ENCODE results near the gene IQSEC2. TPM values are rescaled to one million over a fixed set of nuclear protein-coding genes. Genes with fewer than 3 reads are reported as not detected.
A peak's percentile ranks its signal among the peaks of the same experiment; 100 is the strongest.

The IQSEC2 gene
- total RNA-seq, 1 experiment from 2014 or later, result 19.8 TPM

DNA sequence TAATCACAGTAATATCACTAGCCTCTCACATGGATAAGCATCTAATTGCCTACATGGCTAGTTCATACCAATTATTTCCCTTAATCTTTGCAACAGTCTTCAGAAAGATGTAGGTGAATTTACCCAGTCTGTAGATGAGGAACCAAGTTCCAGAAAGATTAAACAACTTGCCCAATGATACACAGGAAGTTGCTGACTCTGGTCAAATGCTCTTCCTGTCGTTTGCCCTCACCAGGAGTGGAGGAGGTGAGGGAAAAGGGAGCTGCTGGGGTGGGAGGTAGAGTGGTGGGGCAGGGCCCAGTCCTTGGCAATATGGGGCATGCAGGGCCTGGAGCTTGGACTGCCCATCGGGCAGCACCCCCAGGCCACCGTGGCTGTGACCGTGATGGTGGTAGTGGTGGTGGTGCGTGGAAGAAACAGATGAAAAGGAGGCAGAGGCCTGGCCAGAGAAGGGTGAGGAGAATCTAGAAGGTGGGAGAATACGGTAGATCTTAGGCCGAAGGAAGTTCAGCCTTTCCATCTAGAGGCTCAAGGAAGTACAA lies 54.1 kb downstream of the IQSEC2 start:
- no TSS peak for BruUV-seq (replicated peaks)
- Mint-ChIP-seq H3K27ac (ENCODE audit: low read depth, unreplicated experiment) (no peak overlapping the region), H3K4me1 (ENCODE audit: insufficient read depth, unreplicated experiment) (peaks cover 20% of the 10 kb centered on the region), H3K27me3 (ENCODE audit: insufficient read depth, unreplicated experiment) (peaks cover 24% of the 10 kb centered on the region), H3K36me3 (ENCODE audit: insufficient read depth, unreplicated experiment) (peaks cover 15% of the 10 kb centered on the region), H3K4me3 (ENCODE audit: unreplicated experiment) (no peak overlapping the region), H3K9me3 (ENCODE audit: unreplicated experiment) (no peaks in the 10 kb centered on the region)
- TF ChIP-seq, protein P1, sequence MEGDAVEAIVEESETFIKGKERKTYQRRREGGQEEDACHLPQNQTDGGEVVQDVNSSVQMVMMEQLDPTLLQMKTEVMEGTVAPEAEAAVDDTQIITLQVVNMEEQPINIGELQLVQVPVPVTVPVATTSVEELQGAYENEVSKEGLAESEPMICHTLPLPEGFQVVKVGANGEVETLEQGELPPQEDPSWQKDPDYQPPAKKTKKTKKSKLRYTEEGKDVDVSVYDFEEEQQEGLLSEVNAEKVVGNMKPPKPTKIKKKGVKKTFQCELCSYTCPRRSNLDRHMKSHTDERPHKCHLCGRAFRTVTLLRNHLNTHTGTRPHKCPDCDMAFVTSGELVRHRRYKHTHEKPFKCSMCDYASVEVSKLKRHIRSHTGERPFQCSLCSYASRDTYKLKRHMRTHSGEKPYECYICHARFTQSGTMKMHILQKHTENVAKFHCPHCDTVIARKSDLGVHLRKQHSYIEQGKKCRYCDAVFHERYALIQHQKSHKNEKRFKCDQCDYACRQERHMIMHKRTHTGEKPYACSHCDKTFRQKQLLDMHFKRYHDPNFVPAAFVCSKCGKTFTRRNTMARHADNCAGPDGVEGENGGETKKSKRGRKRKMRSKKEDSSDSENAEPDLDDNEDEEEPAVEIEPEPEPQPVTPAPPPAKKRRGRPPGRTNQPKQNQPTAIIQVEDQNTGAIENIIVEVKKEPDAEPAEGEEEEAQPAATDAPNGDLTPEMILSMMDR (IDR thresholded peaks at IDR 0.05; ENCODE audit: unreplicated experiment), result no peak
- POLR2A ChIA-PET, result interaction anchor here (1.0 kb wide), 1 partner anchor 26 kb away, joined by 5 read pairs; no protein-coding TSS in a partner anchor
- CTCF ChIA-PET, result interaction anchor here (0.6 to 1.6 kb wide), 4 partner anchors 17 to 254 kb away, joined by 3 to 5 read pairs (median 4); no protein-coding TSS in a partner anchor
- DNase-seq (ENCODE audit: unreplicated experiment), result no peak
- intact Hi-C loops (cut with micrococcal nuclease), result no loop called here

DNA sequence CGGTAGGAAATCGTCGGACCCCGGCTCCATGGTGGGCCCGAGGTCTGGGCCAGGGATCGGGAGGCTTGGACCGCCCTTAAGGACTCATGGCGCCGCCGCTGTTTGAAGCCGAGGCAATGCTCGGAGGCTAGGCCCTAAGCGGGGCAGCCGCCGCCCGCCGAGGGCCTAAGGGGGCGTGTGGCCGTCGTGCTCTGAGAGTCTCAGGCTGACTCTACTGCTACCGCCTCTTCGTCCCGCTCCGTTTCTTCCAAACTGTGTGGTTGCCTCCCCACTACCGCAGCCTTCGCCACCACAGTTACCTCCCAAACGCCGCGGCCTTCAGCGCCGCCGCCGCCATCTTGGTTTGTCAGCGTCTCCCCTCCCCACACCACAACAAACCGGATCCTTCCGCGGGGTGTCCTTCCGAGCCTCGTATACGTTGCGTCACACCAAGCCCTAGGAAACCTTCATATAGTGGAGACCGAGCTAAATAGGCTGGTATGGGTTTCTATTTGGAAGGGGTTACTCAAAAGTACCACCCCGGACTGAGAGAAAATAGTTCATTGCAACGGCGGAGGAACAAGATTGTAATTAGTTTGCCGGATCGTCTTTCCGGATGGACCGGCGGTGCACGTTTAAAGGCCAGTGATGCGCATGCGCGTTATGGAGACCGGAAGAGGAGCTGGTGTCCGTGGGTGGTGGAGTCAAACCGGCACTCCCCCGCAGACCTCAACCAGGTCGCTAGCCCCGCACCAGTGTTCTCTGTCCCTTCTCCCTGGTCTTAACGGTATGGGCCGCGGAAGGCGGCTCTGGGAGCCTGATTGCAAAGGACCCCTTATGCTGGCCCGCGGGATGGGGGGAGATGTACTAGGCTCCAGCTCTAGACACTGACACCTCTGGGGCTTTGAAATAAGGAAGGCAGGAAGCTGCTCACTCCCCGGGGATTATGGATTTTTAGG lies 56.3 kb downstream of the IQSEC2 start, which contains the start of gene KDM5C:
Gene KDM5C (minus strand): TSS at position 348 of the 938 bp plus-strand sequence. CDS start 318 bp downstream, at position 30.
- CTCF ChIA-PET, result interaction anchor here (0.6 to 1.9 kb wide), 4 partner anchors 34 to 293 kb away, joined by 3 to 12 read pairs (median 4); no protein-coding TSS in a partner anchor
- peaks cover 21% of the 10 kb centered on the region for H3K36me3 Mint-ChIP-seq (ENCODE audit: insufficient read depth, unreplicated experiment)
- intact Hi-C loops (cut with micrococcal nuclease), result loop anchor here (1.0 to 5.0 kb wide), 3 partner anchors 38 to 153 kb away; no protein-coding TSS in a partner anchor

DNA sequence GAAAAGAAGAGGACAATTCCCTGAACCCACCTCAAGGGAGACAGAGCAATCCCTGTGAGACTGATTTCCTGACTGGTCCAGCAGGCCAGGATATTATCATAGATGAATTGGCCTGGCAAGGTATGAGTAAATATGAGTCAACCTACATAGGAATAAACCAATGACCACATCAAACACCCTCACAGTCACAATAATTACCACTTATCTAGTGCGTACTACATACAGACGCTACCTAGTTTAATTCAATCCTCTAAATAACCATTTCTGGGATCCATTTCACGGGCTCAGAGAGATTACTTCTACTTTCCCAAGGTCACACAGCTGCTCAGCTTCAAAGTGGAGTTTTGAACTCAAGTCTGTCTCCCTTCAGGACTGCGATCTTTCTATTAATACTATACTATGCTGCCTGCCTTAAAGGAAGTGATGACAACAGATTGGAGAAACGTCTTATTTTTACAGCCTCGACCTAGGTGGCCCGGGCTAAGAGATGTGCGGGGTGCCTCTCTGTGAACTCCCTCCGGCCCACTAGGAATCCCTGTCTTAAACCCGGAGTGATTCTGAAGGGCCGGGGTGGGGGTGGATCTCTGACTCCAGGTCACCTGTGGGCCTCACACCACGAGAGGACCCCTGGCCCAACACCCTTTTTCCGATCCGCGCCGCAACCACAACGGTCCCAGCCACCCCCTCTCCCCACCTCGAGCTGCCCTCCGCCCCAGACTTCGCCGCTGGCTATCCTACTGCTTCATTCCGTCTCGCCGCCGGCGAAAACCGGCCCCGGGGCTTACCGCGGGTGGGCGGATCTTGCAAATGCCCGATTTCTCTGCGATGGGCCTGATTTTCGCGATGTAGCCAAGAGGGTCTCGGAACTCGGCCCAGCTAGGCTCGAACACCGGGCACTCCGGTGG lies 57.2 kb downstream of the IQSEC2 start:
- TSS peak; percentile 92 for BruUV-seq (replicated peaks)
- H3K4me1 Mint-ChIP-seq (ENCODE audit: insufficient read depth, unreplicated experiment), result peaks cover 22% of the 10 kb centered on the region
- peaks cover 30% of the 10 kb centered on the region for H3K36me3 Mint-ChIP-seq (ENCODE audit: insufficient read depth, unreplicated experiment)
- H3K27me3 Mint-ChIP-seq (ENCODE audit: insufficient read depth, unreplicated experiment), result no peaks in the 10 kb centered on the region
- peak; percentile 66 for DNase-seq (ENCODE audit: unreplicated experiment)
- CTCF ChIA-PET, result interaction anchor here (0.6 to 1.5 kb wide), 5 partner anchors 33 to 1220 kb away, joined by 3 to 6 read pairs (median 3); partner anchors contain the start of gene IQSEC2
- intact Hi-C loops (cut with micrococcal nuclease), result loop anchor here (1.0 to 5.0 kb wide), 3 partner anchors 39 to 152 kb away; no protein-coding TSS in a partner anchor
- peak overlapping the region; percentile 100 for H3K27ac Mint-ChIP-seq (ENCODE audit: low read depth, unreplicated experiment)
- H3K4me3 Mint-ChIP-seq (ENCODE audit: unreplicated experiment), result peak overlapping the region; percentile 98
- no peaks in the 10 kb centered on the region for H3K9me3 Mint-ChIP-seq (ENCODE audit: unreplicated experiment)
- POLR2A ChIA-PET, result interaction anchor here (0.5 to 2.2 kb wide), 17 partner anchors 12 to 229 kb away, joined by 3 to 14 read pairs (median 4); partner anchors contain the start of gene IQSEC2
- TF ChIP-seq, protein P1 (IDR thresholded peaks at IDR 0.05; ENCODE audit: unreplicated experiment), result no peak

More for the DNA sequence above, 56.3 kb downstream of the IQSEC2 start, which contains the start of gene KDM5C:
- TSS peak; percentile 46 for BruUV-seq (replicated peaks)
- TF ChIP-seq, protein P1 (IDR thresholded peaks at IDR 0.05; ENCODE audit: unreplicated experiment), result no peak
- POLR2A ChIA-PET, result interaction anchor here (0.5 to 2.2 kb wide), 44 partner anchors 9 to 1230 kb away, joined by 3 to 16 read pairs (median 4); partner anchors contain the start of genes IQSEC2, KANTR and SMC1A
- no peaks in the 10 kb centered on the region for H3K9me3 Mint-ChIP-seq (ENCODE audit: unreplicated experiment)
- H3K27ac Mint-ChIP-seq (ENCODE audit: low read depth, unreplicated experiment), result peak within 1 kb of the TSS; percentile 100
- DNase-seq (ENCODE audit: unreplicated experiment), result peak; percentile 96
- H3K4me3 Mint-ChIP-seq (ENCODE audit: unreplicated experiment), result peak within 1 kb of the TSS; percentile 98
- peaks cover 6% of the 10 kb centered on the region for H3K27me3 Mint-ChIP-seq (ENCODE audit: insufficient read depth, unreplicated experiment)
- peaks cover 22% of the 10 kb centered on the region for H3K4me1 Mint-ChIP-seq (ENCODE audit: insufficient read depth, unreplicated experiment)

All from MCF 10A (cell line).